ENCODE results near the gene TSPAN17.
A peak's percentile ranks its signal among the peaks of the same experiment; 100 is the strongest.

Gene TSPAN17

GRCh38 chr5:176643491-176644219, 3.6 kb upstream of the TSPAN17 start:
- DNase-seq = no peak

- no peak for DNase-seq
Observed at GRCh38 chr5:176644294-176644693, 3.0 kb upstream of the TSPAN17 start.

- no peak for DNase-seq
Observed at GRCh38 chr5:176644878-176645670, 2.2 kb upstream of the TSPAN17 start.

DNA sequence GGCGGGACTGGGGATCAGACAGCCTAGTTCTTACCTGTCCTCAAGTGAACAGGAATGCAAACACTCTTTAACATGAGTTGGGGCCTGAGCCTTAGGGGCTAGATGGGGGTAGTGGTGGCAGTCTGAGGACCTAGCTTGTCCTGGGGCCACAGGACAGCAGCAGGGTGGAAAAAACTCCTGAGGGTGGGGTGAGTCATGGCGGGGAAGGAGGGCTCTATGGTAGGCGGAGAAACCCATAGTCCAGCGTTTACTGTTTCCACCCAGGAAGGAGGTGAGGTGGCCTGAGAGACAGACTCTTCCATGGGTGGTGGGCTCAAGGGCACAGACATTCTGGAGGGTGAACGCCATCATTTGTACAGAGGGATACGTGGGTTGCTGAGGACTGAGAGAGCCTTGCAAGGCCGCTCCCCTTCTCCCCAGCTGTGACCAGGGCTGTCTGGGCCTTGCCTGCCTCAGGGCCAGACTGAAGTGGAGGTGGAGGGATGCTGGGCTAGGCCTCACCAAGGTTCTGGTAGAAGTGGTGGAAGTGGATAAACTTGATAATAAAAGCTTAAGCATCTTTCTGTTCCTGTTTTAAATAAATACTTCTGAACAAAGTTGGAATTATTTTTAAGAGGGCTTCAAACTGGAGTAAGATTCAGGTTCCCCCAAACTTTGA, 1.1 kb upstream of the TSPAN17 start:
- no peak for DNase-seq

DNA sequence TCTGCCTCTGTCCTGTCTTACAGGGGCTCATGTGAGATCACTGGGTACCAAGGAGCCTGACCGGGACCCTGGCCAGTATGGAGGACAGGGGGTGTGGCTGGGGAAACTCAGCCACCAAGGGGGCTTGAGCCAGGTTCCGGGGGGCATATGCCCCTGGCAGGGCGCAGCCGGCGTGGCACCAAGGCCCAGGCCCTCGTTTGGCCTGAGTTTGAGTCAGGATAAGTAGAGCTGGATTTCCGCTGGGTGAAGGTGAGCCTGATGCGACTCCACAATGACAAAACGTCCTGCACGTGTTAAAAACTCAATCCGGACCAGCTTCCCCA, 616 bp upstream of the TSPAN17 start:
- DNase-seq = no peak

- DNase-seq = peak in 1 of 2 experiments; percentile 29
Observed at GRCh38 chr5:176647843-176648473, 674 bp downstream of the TSPAN17 start.

- no peak for DNase-seq
Observed at GRCh38 chr5:176648474-176649194, 1.4 kb downstream of the TSPAN17 start.

GRCh38 chr5:176650354-176650884, 3.1 kb downstream of the TSPAN17 start:
- no peak for DNase-seq

GRCh38 chr5:176651472-176651980, 4.2 kb downstream of the TSPAN17 start:
- DNase-seq = no peak

DNA sequence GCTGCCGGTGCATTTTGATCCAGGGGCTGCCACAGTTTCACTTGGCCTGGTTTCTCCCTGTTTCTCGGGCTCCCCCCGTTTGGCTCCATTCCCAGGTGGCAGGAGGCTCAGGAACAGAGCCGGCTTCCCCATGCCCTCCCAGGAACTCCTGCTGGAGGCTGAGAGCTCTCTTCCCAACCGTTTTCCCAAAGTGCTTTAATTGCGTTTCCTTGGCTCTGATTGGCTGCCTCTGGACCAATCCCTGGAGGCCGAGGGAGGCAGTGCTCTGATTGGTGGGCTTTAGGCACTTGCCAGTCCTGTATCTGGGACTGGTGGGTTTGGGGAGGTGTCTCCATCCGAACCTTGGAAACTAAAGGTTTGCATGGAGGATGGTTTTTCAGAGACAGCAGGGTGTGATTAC, 4.9 kb downstream of the TSPAN17 start:
- no peak for DNase-seq

GRCh38 chr5:176653401-176654385, 6.4 kb downstream of the TSPAN17 start:
- DNase-seq = peak; percentile 61 to 75

DNA sequence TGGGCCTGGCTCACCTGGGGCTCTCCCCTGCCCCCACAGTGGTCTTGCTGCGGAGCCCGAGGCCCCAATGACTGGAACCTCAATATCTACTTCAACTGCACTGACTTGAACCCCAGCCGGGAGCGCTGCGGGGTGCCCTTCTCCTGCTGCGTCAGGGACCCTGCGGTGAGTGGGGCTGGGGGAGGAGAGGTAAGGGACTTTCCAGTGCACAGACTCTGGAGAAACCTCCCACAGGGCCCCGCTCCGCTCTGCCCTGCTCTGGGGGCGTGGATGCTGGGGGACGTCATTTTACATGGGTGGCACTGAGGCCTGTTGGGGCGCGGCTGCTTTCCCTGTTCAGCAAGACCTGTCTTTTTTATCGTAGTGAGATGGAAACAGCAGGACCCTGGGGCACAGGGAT, 7.6 kb downstream of the TSPAN17 start:
- no peak for DNase-seq

- DNase-seq = no peak
Observed at GRCh38 chr5:176656467-176656990, 9.2 kb downstream of the TSPAN17 start.

DNA sequence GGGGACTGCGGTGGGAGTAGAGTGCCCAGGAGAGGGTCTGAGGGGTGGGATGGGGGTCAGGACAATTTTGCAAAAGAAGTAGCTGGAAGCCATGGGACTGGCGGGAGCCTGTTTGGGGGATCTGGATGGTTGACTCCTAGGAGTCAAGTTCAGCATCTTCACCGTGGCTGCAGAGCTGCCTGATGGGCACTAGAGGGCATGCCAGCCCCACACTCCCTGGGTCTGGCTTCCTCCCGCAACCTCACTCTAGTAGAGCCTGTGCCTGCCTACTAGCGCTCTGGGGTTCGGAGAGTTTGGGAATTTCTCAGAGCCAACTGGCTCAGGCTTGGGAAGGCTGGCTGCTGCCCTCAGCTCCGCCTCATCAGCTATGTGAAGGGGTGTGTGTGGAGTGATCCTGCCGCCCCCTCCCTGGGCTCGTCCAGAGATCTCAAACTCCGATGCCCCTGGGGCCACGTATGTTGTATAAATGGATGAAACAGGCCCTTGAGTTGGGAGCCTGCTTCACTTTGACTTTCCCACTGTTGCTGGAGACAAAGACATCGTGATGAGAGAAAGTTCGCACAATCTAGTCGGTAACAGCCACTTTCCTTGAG, 10.8 kb downstream of the TSPAN17 start:
- DNase-seq = peak; percentile 47 to 50

GRCh38 chr5:176658817-176659511, 11.7 kb downstream of the TSPAN17 start:
- no peak for DNase-seq

DNA sequence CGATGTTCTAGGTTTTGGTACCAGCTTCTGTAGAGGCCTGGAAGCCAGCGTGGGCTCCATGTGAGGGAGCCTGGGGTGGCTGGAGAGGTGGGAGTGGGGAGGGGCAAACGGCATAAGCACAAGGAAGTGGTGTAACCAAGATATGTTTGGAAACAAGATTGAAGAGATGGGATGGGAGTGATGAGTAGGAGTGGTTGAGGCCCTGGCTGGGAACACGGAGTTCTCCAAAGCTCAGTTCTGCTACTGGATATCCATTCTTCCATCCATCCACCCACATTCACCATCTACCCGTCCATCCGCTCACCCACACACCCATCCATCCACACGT, 12.2 kb downstream of the TSPAN17 start:
- no peak for DNase-seq

DNA sequence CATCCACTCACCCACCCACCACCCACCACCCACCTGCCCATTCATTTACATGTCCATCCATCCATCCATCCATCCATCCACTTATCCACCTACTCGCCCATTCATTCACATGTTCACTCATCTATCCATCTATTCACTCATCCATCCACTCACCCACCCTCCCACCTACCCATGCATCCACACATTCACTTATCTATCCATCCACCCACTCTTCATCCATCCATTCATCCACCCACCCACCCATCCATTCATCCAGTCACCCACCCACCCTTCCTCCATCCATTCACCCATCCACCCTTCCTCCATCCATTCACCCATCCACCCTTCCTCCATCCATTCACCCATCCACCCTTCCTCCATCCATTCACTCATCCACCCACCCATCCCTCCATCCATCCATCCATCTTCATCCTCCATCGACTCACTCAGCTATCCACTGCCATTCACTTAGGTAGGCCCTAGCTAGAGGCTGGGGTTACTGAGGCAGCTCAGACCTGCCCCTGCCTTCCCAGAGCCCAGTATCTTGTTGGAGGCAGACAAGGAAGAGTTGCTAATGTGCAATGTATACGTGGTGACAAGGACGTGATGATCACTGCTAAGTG, 12.7 kb downstream of the TSPAN17 start:
- DNase-seq = no peak

DNA sequence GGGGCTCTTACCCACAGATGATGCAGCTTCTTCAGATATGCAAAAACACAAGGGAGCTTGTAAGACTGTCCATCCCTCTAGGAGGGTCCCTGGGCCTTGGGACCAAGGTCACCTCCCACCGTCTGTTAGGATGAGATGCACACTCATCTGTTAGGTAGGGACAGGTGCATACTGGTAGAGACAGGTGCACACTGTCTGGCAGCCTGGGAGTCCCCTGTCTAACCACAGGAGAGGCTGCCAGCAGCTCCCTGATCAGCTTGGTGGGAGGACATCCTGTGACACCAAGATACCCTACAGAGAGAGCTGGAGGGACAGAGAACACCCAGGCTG, 13.2 kb downstream of the TSPAN17 start:
- DNase-seq = no peak

GRCh38 chr5:176660860-176661641, 13.8 kb downstream of the TSPAN17 start:
- DNase-seq = peak; percentile 56 to 61

Data from SHP77 (cell line).